Adrenal gland (tissue), 5 donors: ENCODE measurements around the gene ABCA4.

Experiments used
- POLR2A ChIP-seq, 2 donors: fragments of 450-650 bp; IDR thresholded peaks; one replicate each; pipeline ENCODE4 v1.6.1; 2017; ENCODE audit warnings: antibody characterized with exemption in 2 of 2, mild to moderate bottlenecking in 2 of 2, moderate library complexity in 1 of 2
- TF ChIP-seq, protein P1 (sequence below), 6 experiments: fragments of 450-650 bp in 4 of 6; fragments of 200-600 bp in 2 of 6; sonication (generic) in 1 of 6; IDR thresholded peaks; 1 replicate in 5 of 6; 2 replicates in 1 of 6; pipeline versions ENCODE4 v1.5.1 to v1.8.0; 2016 to 2021; ENCODE audit warnings: antibody characterized with exemption in 6 of 6, mild to moderate bottlenecking in 2 of 6, moderate library complexity in 1 of 6
- donor health status: DM: no; HTN: no; CAD: no.

GRCh38 chr1:94160811-94161210, 39.9 kb upstream of the ABCA4 start:
- TF ChIP-seq, protein P1, sequence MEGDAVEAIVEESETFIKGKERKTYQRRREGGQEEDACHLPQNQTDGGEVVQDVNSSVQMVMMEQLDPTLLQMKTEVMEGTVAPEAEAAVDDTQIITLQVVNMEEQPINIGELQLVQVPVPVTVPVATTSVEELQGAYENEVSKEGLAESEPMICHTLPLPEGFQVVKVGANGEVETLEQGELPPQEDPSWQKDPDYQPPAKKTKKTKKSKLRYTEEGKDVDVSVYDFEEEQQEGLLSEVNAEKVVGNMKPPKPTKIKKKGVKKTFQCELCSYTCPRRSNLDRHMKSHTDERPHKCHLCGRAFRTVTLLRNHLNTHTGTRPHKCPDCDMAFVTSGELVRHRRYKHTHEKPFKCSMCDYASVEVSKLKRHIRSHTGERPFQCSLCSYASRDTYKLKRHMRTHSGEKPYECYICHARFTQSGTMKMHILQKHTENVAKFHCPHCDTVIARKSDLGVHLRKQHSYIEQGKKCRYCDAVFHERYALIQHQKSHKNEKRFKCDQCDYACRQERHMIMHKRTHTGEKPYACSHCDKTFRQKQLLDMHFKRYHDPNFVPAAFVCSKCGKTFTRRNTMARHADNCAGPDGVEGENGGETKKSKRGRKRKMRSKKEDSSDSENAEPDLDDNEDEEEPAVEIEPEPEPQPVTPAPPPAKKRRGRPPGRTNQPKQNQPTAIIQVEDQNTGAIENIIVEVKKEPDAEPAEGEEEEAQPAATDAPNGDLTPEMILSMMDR (IDR thresholded peaks at IDR 0.05): no peak
- no peak for TF ChIP-seq POLR2A (IDR thresholded peaks at IDR 0.05)
